Keratinocyte (primary cell): ENCODE measurements around the gene CACNA1E.

ENCODE experiments used
- EZH2 ChIP-seq: IDR thresholded peaks from one replicate; pipeline ENCODE4 v1.6.1; 2012; ENCODE audit warnings: inconsistent platforms, mild to moderate bottlenecking, low read length, moderate library complexity
- TF ChIP-seq, protein P1 (sequence below), 3 experiments: IDR thresholded peaks in 1 of 3; conservative IDR thresholded peaks in 1 of 3; optimal IDR thresholded peaks in 1 of 3; 2 replicates in 2 of 3; 3 replicates in 1 of 3; pipeline versions ENCODE3 to v1.5.1; 2011; ENCODE audit warnings: low read length in 3 of 3, mild to moderate bottlenecking in 3 of 3, moderate library complexity in 2 of 3, control low read depth in 1 of 3, inconsistent platforms in 1 of 3; ENCODE audit not compliant: insufficient read depth in 2 of 3; ENCODE audit errors: extremely low read depth in 1 of 3

DNA sequence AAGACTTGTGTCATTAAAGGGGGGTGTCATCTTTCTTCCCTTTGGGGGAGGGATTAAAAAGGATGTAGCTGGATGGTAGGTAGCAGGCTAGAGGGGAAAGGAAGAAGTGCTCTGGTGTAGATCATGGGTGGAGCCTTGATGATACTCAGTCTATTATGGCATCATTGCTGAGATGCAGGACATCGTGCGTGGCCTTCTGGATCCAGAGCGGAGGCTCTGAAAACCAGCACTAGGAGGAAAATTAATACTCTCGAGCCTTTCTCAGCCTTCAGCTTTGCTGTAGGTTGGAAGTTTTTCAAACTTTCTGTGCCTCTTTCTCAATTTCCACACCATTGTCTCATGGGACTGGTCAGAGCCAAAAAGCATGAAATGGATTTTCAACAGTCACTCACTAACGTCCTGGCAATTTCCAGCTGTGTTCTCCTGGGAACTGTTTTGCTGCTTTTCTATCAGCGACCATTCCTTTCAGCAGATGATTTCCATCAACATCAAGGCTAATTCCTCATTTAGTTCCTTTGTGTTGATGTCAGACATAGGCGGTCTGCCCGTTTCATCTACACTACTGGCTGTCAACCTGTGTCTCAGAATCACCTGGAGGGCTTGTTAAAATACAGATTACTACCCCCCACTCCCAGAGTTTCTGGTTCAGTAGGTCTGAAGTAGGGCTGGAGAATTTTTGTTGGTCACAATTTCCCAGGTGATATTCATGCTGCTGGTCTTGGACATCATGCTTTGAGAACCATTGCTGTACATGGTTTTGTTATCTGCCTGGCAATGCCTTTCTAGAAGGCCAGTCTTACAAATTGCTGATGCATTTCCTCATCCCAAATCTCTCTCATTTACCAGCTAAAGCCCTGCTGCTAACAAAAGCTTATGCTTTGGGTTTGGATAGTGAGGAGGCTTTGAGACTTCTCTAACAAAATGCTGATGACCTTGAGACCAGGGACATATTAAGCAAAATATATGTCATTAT lies 7.7 kb downstream of the CACNA1E start:
- TF ChIP-seq EZH2, result no peak
- TF ChIP-seq, protein P1, sequence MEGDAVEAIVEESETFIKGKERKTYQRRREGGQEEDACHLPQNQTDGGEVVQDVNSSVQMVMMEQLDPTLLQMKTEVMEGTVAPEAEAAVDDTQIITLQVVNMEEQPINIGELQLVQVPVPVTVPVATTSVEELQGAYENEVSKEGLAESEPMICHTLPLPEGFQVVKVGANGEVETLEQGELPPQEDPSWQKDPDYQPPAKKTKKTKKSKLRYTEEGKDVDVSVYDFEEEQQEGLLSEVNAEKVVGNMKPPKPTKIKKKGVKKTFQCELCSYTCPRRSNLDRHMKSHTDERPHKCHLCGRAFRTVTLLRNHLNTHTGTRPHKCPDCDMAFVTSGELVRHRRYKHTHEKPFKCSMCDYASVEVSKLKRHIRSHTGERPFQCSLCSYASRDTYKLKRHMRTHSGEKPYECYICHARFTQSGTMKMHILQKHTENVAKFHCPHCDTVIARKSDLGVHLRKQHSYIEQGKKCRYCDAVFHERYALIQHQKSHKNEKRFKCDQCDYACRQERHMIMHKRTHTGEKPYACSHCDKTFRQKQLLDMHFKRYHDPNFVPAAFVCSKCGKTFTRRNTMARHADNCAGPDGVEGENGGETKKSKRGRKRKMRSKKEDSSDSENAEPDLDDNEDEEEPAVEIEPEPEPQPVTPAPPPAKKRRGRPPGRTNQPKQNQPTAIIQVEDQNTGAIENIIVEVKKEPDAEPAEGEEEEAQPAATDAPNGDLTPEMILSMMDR (optimal IDR thresholded peaks at IDR 0.05 in 1 of 3, IDR thresholded peaks at IDR 0.05 in 1 of 3, conservative IDR thresholded peaks at IDR 0.05 in 1 of 3; ENCODE audit: extremely low read depth in 1 of 3, insufficient read depth in 2 of 3, low read length in 3 of 3), result no peak
